ENCODE results near the gene SIGLEC12. TPM values are rescaled to one million over a fixed set of nuclear protein-coding genes. Genes with fewer than 3 reads are reported as not detected.
A peak's percentile ranks its signal among the peaks of the same experiment; 100 is the strongest.

Gene SIGLEC12
- not detected in 2 replicates for total RNA-seq

DNA sequence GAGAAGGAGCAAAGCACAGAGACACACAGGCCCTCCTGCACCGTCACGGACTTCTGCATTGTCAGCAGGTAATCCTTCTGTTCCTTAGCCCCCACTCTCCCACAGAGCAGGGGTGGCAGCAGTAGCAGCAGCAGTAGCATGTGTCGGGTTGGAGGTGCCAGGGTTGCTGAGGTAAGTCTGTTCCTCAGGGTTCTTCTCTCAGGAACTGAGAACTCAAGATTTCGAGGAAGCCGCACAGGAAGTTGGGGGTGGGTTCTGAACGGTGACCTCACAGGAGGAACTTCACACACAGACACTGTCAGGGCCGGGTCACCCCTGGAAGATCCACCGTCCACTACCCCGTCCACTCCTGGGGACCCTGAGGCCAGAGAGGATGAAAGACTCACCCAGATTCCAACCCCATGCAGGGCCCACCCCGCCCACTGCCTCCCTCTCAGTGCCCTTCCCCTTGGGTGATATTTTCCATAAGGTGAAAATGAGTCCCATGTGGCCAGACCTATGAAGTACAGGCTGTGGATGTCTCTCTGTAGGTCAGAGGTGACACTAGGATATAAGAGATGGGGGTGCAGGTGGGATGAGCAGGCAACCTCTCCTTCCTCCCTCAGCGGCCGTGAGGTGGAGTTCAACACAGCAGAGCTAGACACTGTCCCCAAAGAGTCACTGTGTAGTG is at the start of gene SIGLEC12:
SIGLEC12 (minus strand) TSS at position 207 of the 670 bp plus-strand sequence; CDS start at position 140, 67 bp downstream.
- no peak for DNase-seq

DNA sequence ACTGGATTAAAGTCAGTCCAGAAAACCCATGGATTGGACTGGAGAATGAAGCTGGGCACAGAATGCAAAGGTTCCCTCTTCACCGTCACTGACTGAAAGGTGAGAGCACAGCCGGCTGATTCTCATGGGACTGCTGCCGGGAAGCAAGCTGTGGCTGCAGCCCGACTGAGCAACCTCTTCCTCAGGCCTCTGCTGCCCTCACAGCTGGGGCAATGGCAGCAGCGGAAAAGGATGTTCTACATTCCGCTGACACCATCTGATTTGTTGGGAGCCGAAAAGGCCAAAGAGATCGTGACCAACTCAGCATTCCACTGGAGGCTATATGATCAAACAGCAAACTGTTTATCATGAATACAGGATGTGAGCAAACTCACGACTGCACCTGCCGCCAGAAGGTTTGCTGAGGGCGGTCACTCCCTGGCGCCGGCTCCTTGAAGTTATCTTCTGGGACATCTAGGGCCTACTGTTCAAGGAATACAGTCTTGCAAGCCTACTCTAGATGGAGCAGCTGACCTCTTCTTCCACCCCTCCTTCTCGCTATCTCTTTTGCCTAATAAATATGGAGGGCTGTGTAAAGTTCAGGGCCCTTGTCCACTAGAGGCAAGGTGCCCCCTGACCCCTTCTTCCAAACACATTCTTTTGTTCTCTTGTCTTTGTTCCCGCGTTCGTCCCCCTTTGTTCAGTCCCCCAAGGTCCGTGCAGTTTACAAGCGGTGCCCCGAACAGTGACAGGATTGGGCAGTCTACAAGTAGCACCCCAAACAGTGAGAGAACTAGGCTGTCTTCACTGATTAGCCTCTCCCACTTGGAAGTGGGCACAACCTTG is 49.5 kb upstream of the SIGLEC12 start:
- DNase-seq: peak; percentile 5

DNA sequence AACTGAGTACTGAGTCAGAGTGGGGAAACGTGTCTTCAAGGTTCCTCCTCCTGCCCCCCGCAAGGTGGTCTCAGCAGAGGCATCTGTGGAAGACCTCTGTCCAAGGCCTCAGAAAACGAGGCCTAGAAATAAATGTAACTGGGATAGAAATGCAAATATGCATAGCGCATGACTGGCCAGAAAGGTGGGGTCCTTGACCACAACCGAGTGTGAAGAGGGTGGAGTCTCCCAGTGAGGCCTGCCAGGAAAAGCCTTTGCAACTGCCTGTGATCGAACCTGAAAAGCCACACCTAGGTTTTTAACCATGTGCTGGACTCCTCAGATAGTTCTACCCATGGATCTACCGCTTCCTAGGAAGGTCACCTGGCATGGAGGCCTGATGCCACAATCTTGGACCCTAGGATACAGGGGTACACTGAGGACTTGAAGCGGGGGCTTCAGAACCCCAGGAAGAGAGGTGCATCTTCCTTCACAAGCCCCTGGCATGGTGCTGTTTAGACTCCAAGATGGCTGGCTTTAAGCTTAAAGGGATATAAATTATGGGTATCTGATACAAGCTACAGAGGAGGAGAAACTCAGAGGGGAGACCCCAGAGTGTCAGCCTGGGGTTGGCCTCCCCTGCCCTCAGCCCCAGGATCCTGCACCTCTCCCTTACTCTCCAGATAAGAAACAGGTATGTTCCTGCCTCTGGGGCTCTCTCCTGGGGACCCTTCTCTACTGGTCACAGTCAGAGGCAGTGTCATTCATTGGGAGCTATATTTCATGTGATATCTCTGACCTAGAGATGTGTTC is 48.1 kb upstream of the SIGLEC12 start:
- no peak for DNase-seq

DNA sequence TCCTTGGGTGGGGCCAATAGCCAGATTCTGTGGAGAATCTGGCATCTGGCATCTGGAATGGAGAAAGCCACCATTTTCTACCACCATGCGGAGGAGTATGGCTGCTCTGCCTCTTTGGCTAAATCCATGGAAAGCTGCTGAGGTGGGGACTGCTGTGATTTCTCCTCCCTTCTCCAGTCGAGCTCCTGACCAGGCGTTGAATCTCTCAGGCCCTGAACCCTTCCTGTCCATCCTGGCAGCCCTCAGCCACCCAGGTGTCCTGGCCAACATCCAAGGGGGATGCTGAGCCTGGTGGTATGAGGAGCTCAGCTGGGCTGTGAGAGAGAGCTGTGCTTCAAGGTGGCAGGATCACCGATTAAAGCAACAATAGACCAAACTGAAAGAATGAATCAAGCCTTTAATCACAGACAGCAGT is 47.3 kb upstream of the SIGLEC12 start:
- DNase-seq: peak; percentile 3

DNA sequence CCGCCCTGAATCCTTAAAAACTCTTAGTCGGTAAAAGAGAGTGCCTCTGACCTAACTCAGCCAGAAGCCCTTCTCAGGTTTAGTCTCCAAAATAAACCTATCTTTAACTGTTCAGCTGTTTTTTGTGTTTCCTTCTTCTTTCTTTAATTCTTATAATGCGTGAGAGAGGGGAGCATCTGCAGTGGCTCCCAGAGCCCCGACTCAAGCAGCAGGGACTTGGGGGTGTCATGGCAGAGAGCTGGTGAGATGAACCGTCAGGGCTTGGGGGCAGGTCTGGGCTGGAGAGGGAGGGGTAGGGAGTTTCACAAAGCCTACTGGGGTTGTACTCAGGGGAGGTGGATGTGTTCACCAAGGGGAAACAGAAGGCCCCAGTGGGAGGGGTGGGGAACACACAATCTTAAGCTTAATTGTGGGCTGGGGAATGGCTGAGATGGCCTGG is 46.6 kb upstream of the SIGLEC12 start:
- peak; percentile 1 for DNase-seq

DNA sequence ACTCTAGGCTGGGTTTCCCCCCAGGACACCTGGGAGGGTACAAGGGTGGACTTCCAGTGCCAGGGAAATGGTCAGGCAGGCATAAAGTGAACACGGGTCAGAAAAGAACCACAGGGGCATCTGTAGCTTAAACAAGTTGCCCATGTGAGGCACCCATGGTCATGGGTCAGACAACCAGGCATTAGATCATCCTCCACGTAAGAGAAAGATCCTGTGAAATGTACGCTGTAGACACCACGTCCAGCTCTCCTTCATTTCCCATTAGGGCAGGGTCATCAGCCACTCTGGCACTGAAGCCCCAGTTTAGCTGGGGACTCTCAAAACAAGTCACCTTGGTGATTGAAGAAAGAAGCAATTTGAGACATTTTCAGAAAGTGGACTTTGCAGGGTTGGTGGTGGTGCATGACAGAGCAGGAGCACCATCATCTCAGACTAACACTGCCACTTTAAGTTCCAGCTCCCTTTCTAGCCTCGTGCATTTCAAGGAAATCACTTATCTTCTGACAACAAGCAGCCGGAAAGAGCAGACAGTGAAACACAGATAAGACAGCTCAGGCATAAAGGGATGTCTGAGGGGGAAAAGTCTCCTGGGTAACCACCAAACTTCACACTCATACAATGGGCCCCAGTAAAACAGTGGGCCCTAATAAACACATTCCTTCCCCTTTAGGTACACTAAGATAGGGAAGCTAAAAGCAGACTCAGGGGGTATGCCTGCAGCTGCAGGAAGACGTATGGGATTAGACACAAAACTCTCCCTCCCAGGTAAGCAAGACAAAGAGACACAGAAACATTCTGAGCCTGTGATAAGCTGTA is 46.0 kb upstream of the SIGLEC12 start:
- peak; percentile 57 for DNase-seq

DNA sequence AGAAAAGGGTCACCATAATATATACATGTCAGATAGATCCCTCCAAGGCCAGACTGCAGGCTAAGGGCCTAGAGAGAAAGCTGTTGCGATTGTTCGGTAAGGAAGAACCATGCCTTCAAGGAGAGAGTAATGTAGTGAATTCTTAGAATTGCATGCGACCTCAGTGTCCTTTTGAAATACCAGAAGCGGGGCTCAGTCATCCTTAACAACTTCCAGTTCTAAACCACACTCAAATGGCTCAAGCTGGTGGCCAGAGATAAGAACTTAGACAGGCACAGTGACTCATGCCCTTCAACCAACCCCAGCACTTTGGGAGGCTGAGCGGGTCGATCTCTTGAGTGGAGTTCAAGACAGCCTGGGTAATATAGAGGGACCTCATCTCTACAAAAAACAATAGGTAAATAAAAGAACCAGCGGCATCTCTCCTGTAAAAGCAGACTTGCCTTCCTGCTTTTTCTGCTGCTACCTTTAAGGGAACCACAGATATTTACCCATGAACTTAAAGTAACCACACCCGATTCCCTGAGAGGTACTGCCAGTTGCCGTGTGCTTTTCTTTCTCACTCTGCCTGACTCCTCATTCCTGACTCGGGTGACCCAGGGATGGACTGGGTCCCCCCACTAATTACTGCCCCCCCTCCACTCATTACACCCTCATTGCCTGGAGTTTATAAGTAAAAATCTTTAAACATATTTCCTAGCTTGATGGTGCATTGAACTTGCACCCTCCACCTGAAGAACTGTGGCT is 45.2 kb upstream of the SIGLEC12 start:
- DNase-seq: peak; percentile 94

DNA sequence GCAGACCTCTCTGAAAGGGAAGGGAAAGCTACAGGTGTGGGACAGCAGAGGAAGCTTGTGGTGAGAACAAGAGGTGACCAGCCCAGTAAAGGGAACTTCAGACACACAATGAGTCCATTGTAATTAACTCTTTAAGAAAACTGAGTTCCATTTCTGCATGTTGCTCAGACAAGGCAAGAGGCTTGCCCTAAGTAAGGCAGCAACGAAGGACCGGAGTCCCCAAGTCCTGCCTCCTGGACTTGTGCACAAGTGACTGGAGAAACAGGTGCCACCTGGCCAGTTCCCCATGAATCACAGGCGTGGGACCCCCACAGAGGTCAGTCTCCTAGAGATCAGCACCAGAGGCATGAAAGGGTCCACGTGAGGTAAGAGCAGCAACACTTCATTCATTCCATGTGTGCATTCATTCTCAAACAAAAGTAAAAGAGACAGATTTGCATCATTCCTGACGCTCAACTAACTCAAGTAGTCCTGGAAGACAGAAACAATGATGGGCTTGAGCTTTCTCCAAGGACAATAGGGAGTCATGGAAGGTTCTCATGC is 44.6 kb upstream of the SIGLEC12 start:
- no peak for DNase-seq

DNA sequence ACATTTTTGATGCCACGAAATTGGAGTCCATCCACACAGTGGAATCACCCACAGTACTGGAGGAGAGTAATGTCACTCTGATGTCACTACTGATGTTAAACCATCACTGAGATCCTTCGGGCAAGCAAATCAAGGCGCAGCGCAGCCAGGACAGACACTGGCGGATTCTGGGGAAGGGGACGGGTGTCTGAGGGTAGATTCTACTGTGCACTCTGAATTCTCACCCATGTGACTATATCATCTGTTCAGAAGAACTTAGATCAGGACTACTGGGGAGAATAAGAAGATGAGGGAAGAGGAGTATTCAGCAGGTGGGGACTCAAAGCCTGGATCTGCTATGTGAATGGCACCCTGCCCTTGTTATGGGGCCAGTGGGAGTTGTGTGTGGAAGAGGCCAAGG is 42.4 kb upstream of the SIGLEC12 start:
- no peak for DNase-seq

DNA sequence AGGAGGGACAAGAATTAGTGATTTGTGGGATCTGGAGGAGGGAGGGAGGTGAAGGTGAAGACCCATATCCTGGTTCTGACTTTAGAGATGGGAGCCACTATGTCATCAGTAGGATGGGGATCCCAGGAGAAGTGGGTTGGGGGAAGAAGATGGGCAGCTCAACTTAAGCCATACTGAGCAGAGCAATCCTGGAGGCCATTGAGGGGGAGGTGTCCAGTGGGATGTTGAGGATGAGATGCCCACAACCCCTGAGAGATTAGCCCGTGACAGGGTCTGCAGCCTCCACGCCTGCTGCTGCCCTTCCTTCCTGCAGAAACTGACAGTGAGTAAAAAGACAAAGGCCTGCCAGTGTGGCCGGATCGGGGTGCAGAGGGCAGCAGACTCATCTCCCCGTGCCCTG is 41.1 kb upstream of the SIGLEC12 start:
- no peak for DNase-seq

DNA sequence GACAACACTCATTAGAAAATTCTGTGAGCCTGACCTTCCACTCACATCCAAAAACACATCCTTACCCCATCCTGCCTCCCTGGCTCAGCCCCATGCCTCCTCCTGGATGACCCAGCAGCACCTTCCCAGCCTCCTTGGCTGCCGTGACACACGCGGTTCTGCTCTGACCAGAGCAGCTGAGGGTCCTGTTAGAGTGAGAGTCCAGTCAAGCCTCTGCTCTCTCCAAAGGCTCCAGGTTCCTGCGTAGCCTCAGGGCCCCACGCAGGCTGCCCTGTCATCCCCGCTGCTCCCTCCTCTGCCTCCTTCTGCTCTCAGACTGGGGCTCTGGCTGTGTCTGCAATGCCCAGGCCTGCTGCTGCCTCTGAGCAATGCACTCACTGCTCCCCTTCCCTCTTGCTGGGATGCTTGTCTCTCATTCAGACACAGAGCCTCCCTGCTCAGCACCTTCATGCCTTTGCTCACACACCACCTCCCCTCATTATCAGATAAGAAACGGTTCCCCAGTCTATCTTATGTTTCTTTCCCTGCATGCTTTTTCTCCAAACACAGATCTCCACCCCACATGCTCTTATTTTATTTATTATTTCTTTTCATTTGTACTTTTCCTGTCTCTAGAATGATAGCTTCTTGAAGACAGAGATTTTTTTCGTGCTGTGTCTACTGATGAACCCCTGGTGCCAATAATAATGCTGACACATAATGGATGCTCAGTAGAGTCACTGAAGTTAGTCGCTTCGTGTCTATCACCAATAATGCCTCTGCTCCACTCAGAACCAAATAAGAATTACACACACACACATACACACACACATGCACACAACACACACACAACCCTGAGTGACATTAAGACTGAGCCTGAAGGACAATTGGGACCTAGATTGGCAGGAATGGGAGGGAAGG is 40.1 kb upstream of the SIGLEC12 start:
- no peak for DNase-seq

DNA sequence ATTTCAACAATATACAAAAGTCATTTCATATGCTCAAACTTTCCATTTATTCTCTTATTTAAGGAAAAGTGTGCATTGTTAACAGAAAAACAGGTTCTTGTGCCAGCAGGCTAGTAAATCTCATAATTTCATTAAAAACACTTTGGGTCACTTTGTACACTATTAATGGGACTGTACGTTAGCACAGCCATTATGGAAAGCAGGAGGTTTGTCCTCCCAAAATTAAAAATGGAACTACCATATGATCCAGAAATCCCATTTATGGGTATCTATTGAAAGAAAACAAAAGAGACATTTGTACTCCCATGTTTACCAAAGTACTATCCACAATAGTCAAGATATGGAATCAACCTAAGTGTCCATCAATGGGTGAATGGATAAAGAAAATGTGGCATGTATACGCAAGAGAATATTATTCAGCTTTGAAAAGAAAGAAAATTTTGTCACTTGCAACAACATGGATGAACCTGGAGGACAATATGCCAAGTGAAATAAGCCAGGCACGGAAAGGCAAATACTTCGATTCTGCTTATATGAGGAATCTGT is 38.3 kb upstream of the SIGLEC12 start:
- DNase-seq: no peak

DNA sequence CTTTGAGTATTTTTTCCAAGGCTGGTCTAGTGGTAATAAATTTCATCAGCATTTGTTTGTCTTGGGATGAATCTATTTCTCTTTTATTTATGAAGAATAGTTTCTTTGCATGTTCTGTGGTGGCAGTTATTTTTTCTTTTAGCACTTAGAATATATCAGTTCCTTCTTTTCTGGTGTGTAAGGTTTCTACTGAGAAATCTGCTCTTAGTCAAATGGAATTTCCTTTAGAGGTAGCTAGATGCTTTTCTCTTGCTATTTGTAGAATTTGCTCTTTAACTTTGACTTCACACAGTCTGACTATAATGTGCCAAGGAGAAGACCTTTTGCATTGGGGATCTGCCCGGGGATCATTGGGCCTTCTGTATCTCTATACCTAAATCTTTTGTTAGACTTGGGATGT is 33.9 kb upstream of the SIGLEC12 start:
- no peak for DNase-seq

DNA sequence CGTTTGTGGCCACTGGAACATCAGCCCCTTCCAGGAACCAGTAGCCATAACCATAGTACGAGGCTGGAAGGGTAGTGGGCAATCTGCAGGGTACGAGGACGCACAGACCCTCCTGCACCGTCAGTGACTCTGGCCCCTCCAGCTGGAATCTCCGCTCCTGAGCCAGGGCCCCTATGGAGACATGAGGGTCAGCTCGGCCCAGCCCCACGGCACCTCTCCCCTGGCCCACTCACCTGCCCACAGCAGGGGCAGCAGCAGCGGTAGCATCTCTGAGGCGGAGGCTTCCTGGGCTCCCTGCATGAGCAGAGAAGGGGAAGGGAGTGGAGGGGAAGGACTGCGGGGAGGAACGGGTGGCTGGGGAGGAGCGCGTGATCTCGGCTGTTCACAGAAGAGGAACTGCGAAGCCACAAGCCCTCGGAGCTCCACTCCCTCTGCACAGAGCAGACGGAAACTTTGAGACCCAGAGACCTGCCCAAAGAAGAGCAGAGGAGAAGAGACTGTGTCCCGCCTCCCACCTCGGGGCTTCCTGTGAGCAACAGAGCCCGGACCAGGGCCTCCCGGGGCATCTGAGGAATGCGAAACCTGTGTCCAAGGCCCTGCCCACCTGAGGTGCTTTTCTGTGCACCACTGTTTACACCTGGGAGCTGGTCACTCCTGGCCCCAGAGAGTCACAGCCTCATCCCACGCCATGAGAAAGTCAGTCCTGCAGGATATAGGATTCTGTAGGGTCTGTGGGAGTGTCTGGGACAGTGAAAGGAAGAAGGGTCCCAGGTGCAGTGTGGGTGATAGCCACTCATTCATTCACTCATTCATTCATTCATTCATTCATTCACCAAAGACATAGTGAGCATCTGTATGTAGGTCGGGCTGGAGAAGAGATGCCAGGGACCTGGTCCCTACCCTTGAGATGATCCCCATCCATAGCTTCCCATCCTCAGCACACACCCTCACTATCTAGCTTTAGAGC is 30.0 kb upstream of the SIGLEC12 start, which contains the start of gene SIGLEC6:
SIGLEC6 (minus strand) TSS at position 322 of the 967 bp plus-strand sequence; CDS start at position 300, 22 bp downstream.
- DNase-seq: no peak

DNA sequence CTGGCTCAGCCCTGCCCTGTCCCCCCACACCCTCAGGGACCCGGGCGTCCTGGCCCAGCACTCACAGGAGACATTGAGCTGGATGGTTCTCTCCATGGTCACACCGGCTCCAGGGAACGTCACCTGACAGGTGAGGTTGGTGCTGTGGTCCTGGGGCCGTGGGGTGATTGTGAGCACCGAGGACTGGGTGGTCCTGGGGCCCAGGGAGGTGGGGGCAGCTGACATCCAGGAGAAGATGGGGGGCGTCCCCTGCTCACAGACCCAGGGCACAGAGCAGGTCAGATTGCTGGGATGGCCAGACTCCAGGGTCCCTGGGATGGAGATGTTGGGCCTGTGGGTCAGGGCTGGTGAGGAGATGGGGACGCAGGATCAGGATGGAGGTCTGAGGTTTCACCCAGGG is 29.0 kb upstream of the SIGLEC12 start:
- no peak for DNase-seq

DNA sequence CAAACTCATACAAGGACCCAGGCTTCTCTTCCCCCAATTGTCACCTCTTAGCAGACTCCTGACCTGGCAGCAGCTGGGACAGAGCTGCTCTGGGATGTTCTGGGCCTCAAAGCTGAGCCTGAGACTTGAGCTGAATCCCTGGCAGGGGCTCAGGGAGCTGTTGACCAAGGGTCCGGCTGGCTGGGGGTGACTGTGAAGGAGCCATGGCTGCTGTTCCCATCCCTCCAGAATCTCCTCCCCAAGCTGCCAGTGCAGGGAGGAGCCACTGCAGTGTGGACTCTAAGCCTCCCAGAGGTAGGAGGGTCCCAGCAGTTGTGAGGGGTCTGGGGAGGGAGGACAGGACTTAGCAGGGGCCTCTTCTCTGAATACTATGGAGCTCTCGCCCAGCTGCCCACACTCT is 27.7 kb upstream of the SIGLEC12 start:
- no peak for DNase-seq

DNA sequence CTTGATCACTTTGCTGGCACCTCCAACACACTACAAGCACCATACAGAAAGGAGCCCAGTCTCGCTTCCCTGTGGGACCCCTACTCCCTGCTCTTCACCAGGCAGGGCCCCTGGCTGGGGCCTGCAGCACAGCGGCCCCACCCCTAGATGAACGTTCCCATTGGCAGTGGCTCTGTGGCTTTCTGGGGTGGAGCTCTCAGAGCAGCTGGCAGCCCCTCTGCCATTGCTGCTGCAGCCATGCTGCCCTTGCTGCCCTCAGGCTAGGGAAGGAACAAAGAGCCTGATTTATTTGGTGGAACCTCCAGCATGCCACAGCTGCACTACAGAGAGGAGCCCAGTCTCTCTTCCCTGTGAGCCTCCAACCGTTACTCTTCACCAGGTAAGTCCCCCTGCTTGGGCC is 24.1 kb upstream of the SIGLEC12 start:
- no peak for DNase-seq

DNA sequence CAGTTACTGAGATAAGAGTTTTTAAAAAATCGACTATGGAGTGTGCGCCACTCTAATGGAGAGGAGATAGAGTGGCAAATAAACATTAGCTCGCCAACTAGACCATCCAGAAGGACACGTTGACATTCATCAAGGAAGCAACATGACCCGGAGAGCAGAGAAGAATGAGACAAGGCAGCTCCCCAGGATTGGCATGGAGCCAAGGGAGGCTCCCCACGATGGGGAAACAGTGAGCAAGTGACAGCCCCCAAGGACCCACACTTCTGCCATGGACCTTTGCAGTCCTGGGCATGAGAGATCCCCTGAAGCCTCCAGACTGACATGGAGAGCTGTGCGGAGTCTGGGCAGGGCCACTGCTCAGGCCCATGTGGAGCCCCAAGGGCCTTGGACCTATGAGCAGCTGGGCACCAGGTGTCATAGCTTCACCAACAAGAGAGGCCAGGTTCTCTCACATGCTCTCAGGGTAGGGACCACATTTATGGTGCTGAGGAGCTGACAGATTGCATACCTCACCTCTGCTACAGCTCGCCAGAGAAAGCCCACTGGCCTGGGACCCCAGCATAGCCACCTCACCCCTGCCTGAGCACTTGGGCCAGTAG is 23.2 kb upstream of the SIGLEC12 start:
- DNase-seq: no peak

All from dermis blood vessel endothelial cell (primary cell).